Measurements from ENCODE around the gene C1QB.

GRCh38 chr1:22643381-22643780 lies 9.7 kb upstream of the C1QB start, which contains the start of gene C1QC:
- TF ChIP-seq CTCF (conservative IDR thresholded peaks at IDR 0.05; ENCODE audit: low read length) = no peak
- TF ChIP-seq EZH2phosphoT487 (IDR thresholded peaks at IDR 0.05; ENCODE audit: borderline replicate concordance) = no peak
